HG03139 (cell line): ENCODE data around the gene LRPAP1.

Experiments used
- ATAC-seq: cut with Tn5 transposase; IDR thresholded peaks from one replicate; pipeline ENCODE4 v1.9.1; 2021; ENCODE audit not compliant: unreplicated experiment

LRPAP1 gene

GRCh38 chr4:3501825-3502425 is 30.3 kb downstream of the LRPAP1 start:
- no peak for ATAC-seq

GRCh38 chr4:3501126-3501824 is 30.9 kb downstream of the LRPAP1 start:
- ATAC-seq: no peak

- ATAC-seq: no peak
These were observed 31.6 kb downstream of the LRPAP1 start for GRCh38 chr4:3500634-3501101.

GRCh38 chr4:3500111-3500510 is 32.1 kb downstream of the LRPAP1 start:
- no peak for ATAC-seq

- ATAC-seq: no peak
These were observed 32.5 kb downstream of the LRPAP1 start for GRCh38 chr4:3499710-3500109.

GRCh38 chr4:3498901-3499510 is 33.2 kb downstream of the LRPAP1 start:
- ATAC-seq: no peak

- ATAC-seq: no peak
These were observed 33.8 kb downstream of the LRPAP1 start for GRCh38 chr4:3498407-3498806.

GRCh38 chr4:3497523-3498389 is 34.5 kb downstream of the LRPAP1 start:
- no peak for ATAC-seq

- no peak for ATAC-seq
These were observed 35.1 kb downstream of the LRPAP1 start for GRCh38 chr4:3497095-3497494.

GRCh38 chr4:3496021-3496420 is 36.2 kb downstream of the LRPAP1 start:
- ATAC-seq: no peak

GRCh38 chr4:3495204-3495975 is 36.8 kb downstream of the LRPAP1 start:
- no peak for ATAC-seq

GRCh38 chr4:3494462-3494871 is 37.8 kb downstream of the LRPAP1 start:
- ATAC-seq: no peak

- ATAC-seq: no peak
These were observed 38.3 kb downstream of the LRPAP1 start for GRCh38 chr4:3493720-3494461.

- no peak for ATAC-seq
These were observed 39.2 kb downstream of the LRPAP1 start for GRCh38 chr4:3492741-3493719.

GRCh38 chr4:3491681-3492405 is 40.4 kb downstream of the LRPAP1 start:
- ATAC-seq: no peak

- no peak for ATAC-seq
These were observed 42.7 kb downstream of the LRPAP1 start for GRCh38 chr4:3489451-3489962.

- ATAC-seq: no peak
These were observed 43.4 kb downstream of the LRPAP1 start for GRCh38 chr4:3488820-3489219.

GRCh38 chr4:3487861-3488260 is 44.4 kb downstream of the LRPAP1 start:
- no peak for ATAC-seq
